Activated CD8-positive, alpha-beta T cell treated with anti-CD3 and anti-CD28 coated beads for 36 hours (primary cell): ENCODE data around the gene FKBP14. TPM values are rescaled to one million over a fixed set of nuclear protein-coding genes. Genes with fewer than 3 reads are reported as not detected.
A peak's percentile ranks its signal among the peaks of the same experiment; 100 is the strongest.
"Not testable (repeated sequence)": the region's sequence is repeated elsewhere in the genome, so short reads cannot be mapped to it uniquely, and the experiment has no call there.

Source experiments
- ATAC-seq: fragments of 200-7000 bp; cut with Tn5 transposase; one replicate; pipeline ENCODE4 v1.10.0; 2021; ENCODE audit warnings: mild to moderate bottlenecking, moderate library complexity
- CTCF ChIA-PET: fragments of 350-600 bp; sonication (Branson Sonifier 250); formaldehyde crosslinking; loops from one replicate; lab custom pipeline; 2021; ENCODE audit warnings: antibody characterized with exemption; lab: Charles Lee
- POLR2A ChIA-PET: fragments of 350-600 bp; sonication (Branson Sonifier 250); formaldehyde crosslinking; loops from one replicate; lab custom pipeline; 2021; ENCODE audit warnings: antibody characterized with exemption; lab: Charles Lee
- DNase-seq: peaks from one replicate; pipeline ENCODE4 v3.0.0-alpha.2; 2020
- H3K27ac Mint-ChIP-seq: one replicate; pipeline ENCODE4 v1.8.0; 2021; ENCODE audit warnings: mild to moderate bottlenecking, mixed read lengths
- H3K27me3 Mint-ChIP-seq: one replicate; pipeline ENCODE4 v1.8.0; 2021; ENCODE audit warnings: mixed read lengths
- H3K36me3 Mint-ChIP-seq: one replicate; pipeline ENCODE4 v1.8.0; 2021; ENCODE audit warnings: low read depth, mixed read lengths
- H3K4me1 Mint-ChIP-seq: one replicate; pipeline ENCODE4 v1.8.0; 2021; ENCODE audit warnings: low read depth, mixed read lengths
- H3K4me3 Mint-ChIP-seq: one replicate; pipeline ENCODE4 v1.8.0; 2021; ENCODE audit warnings: mild to moderate bottlenecking, moderate library complexity, mixed read lengths
- H3K9me3 Mint-ChIP-seq: one replicate; pipeline ENCODE4 v1.8.0; 2021; ENCODE audit warnings: mixed read lengths
- intact Hi-C: fragments of 100-400 bp; cut with micrococcal nuclease; formaldehyde crosslinking; loops from one replicate; pipeline ENCODE4 v1.10.0; 2022
- total RNA-seq, 2 experiments: library from RNA; stranded (reverse); gene quantifications; one replicate each; pipeline ENCODE4 v1.2.3, GENCODE V29; 2021
- TF ChIP-seq, protein P1 (sequence below): fragments of 200-600 bp; IDR thresholded peaks from one replicate; pipeline ENCODE4 v1.8.0; 2022; ENCODE audit warnings: antibody characterized with exemption, mild to moderate bottlenecking

The FKBP14 gene
- total RNA-seq, 2 experiments from 2014 or later: 8.8 to 9.0 TPM

DNA sequence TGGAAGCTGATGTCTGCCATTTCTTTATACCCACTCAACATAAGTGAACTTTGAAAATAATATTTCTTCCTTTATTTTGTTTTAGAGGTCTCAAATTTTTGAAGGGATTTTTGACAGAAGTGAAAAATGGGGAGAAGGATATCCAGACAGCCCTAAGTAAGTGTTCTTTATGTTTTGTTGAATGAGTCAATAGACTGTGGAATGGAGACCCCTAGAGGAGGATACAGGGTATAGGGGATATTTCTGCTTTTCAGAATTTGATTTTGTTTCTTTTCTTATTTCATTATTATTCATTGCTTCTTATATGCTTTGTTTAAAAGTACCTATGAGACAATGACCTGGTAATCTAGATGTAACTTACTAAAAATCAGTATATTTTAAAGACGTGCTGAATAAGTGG lies 36.1 kb upstream of the FKBP14 start:
- intact Hi-C loops: loop anchor here (5.0 to 10.0 kb wide), 2 partner anchors 108 to 185 kb away; no protein-coding TSS in a partner anchor
- H3K36me3 Mint-ChIP-seq: peaks cover 8% of the 10 kb centered on the region
- POLR2A ChIA-PET: no interaction called here

DNA sequence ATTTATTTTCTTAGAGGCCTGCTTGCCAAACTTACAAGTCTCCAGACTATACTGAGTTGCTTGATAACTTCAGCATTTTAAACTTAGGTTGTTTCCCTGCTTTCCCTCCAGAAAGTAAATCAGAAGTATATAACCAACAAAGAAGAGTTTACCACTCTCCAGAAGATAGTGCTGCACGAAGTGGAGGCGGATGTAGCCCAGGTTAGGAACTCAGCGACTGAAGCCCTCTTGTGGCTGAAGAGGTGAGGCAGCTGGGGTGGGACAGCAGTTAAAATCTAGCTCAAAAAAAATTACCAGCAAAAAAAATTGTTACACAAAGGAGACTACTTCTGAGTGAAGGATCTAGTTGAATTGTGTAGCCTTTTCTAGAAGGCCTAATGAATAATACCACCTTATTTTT lies 35.3 kb upstream of the FKBP14 start:
- H3K36me3 Mint-ChIP-seq, H3K27me3 Mint-ChIP-seq, H3K4me3 Mint-ChIP-seq, POLR2A ChIA-PET, H3K27ac Mint-ChIP-seq, H3K9me3 Mint-ChIP-seq, H3K4me1 Mint-ChIP-seq: not testable (repeated sequence)
- CTCF ChIA-PET: interaction anchor here (0.6 to 4.7 kb wide), 39 partner anchors 9 to 426 kb away, joined by 3 to 30 read pairs (median 4); partner anchors contain the start of genes FKBP14, MTURN and PLEKHA8
- peak; percentile 90 for ATAC-seq
- DNase-seq: peak; percentile 56
- intact Hi-C loops: loop anchor here (5.0 to 10.0 kb wide), 2 partner anchors 107 to 184 kb away; no protein-coding TSS in a partner anchor
- TF ChIP-seq, protein P1, sequence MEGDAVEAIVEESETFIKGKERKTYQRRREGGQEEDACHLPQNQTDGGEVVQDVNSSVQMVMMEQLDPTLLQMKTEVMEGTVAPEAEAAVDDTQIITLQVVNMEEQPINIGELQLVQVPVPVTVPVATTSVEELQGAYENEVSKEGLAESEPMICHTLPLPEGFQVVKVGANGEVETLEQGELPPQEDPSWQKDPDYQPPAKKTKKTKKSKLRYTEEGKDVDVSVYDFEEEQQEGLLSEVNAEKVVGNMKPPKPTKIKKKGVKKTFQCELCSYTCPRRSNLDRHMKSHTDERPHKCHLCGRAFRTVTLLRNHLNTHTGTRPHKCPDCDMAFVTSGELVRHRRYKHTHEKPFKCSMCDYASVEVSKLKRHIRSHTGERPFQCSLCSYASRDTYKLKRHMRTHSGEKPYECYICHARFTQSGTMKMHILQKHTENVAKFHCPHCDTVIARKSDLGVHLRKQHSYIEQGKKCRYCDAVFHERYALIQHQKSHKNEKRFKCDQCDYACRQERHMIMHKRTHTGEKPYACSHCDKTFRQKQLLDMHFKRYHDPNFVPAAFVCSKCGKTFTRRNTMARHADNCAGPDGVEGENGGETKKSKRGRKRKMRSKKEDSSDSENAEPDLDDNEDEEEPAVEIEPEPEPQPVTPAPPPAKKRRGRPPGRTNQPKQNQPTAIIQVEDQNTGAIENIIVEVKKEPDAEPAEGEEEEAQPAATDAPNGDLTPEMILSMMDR: peak; percentile 59

More for the DNA sequence above, 36.1 kb upstream of the FKBP14 start:
- Mint-ChIP-seq H3K4me3 (no peak overlapping the region), H3K9me3 (no peaks in the 10 kb centered on the region), H3K27ac (no peak overlapping the region), H3K4me1 (peaks cover 3% of the 10 kb centered on the region), H3K27me3 (no peaks in the 10 kb centered on the region)
- no peak for DNase-seq
- TF ChIP-seq, protein P1: peak; percentile 45
- CTCF ChIA-PET: interaction anchor here (0.7 to 4.7 kb wide), 25 partner anchors 8 to 177 kb away, joined by 3 to 30 read pairs (median 5); partner anchors contain the start of genes FKBP14 and PLEKHA8
- ATAC-seq: peak; percentile 74

DNA sequence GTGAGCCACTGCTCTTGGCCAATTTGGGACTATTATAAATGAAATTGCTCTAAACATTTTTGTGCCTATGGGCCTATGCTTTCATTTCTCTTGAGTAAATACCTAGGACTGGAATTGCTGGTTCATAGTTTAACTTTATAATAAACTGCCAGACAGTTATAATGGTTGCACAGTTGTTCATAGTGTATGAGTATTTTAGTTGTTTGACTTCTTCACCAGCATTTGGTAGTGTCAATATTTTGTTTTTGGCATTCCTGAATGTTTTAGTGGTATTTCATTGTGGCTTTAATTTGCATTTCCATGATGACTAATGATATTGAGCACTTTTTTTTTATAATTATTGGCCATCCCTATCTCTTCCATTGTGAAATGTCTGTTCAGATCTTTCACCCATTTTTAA lies 31.2 kb upstream of the FKBP14 start:
- ChIA-PET POLR2A (no interaction called here), CTCF (no interaction called here)
- DNase-seq (no peak), ATAC-seq (no peak)
- intact Hi-C loops: no loop called here
- H3K27ac Mint-ChIP-seq: no peak overlapping the region
- TF ChIP-seq, protein P1: no peak
- no peaks in the 10 kb centered on the region for H3K27me3 Mint-ChIP-seq
- no peak overlapping the region for H3K4me3 Mint-ChIP-seq
- no peaks in the 10 kb centered on the region for H3K9me3 Mint-ChIP-seq
- peaks cover 11% of the 10 kb centered on the region for H3K36me3 Mint-ChIP-seq
- peaks cover 3% of the 10 kb centered on the region for H3K4me1 Mint-ChIP-seq

DNA sequence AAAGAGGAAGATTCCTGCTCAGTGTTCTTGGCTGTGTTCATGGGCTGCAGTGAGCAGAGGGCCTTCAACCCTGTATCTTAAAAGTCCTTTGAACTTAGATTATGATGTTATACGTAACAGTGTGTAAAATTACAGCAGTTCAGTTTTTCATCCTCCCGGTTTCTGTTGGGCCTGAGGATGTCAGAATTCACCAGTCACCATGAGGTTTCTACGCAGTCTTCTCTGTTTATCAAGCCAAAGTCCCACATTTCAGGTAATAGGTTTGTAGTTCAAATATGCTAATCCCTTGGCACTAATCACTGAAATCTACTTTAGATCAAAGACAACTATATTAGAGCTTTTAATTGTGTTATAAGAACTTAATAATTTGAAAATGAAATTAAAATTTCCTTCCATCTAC lies 26.6 kb upstream of the FKBP14 start:
- no peak for DNase-seq
- peaks cover 10% of the 10 kb centered on the region for H3K36me3 Mint-ChIP-seq
- intact Hi-C loops: no loop called here
- no peaks in the 10 kb centered on the region for H3K9me3 Mint-ChIP-seq
- no peaks in the 10 kb centered on the region for H3K27me3 Mint-ChIP-seq
- CTCF ChIA-PET: interaction anchor here (1.1 kb wide), 1 partner anchor 9 kb away, joined by 5 read pairs; no protein-coding TSS in a partner anchor
- POLR2A ChIA-PET: interaction anchor here (0.7 to 1.0 kb wide), 2 partner anchors 26 to 74 kb away, joined by 3 to 4 read pairs; no protein-coding TSS in a partner anchor
- TF ChIP-seq, protein P1: no peak
- ATAC-seq: no peak
- no peak overlapping the region for H3K27ac Mint-ChIP-seq
- no peak overlapping the region for H3K4me3 Mint-ChIP-seq
- H3K4me1 Mint-ChIP-seq: no peaks in the 10 kb centered on the region

DNA sequence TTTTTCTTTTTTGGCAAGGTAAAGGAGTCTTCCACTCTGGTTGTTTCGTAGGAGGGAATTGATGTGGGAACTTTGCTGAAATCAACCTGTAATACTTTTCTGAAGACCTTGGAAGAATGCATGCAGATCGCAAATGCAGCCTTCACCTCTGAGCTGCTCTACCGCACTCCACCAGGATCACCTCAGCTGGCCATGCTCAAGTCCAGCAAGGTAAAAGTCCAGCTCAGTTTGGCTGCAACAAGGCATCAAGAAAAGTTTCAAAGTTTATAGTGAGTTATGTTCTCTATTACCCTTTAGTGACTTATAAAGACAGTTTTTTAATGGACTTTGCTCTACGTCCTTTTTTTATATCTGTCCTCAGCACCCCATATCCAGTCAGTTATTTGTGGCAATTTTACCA lies 22.7 kb upstream of the FKBP14 start:
- no peak for DNase-seq
- Mint-ChIP-seq H3K9me3 (no peaks in the 10 kb centered on the region), H3K4me1 (no peaks in the 10 kb centered on the region), H3K4me3 (no peak overlapping the region), H3K27ac (no peak overlapping the region), H3K27me3 (no peaks in the 10 kb centered on the region), H3K36me3 (peaks cover 13% of the 10 kb centered on the region)
- ATAC-seq: no peak
- intact Hi-C loops: no loop called here
- ChIA-PET POLR2A (no interaction called here), CTCF (interaction anchor here (1.9 kb wide), 1 partner anchor 13 kb away, joined by 7 read pairs; no protein-coding TSS in a partner anchor)
- TF ChIP-seq, protein P1: no peak
